ENCODE data around the gene HPDL. TPM values are rescaled to one million over a fixed set of nuclear protein-coding genes. Genes with fewer than 3 reads are reported as not detected.

HPDL gene
- total RNA-seq, 2 donors from 2014 or later: 4.3 to 29.3 TPM

GRCh38 chr1:45303520-45304310 is 23.0 kb upstream of the HPDL start:
- H3K4me3 ChIP-seq: peak overlapping the region; percentile 65
- H3K36me3 ChIP-seq: no peaks in the 10 kb centered on the region
- peak overlapping the region; percentile 77 to 79 for H3K9ac ChIP-seq (ENCODE audit: low read depth in 2 of 2, low read length in 2 of 2)
- peak overlapping the region; percentile 92 for H3K27ac ChIP-seq
- H3K27me3 ChIP-seq: no peaks in the 10 kb centered on the region
- H3K9me3 ChIP-seq: no peaks in the 10 kb centered on the region
- DNase-seq: peak; percentile 99
- TF ChIP-seq CTCF (IDR thresholded peaks at IDR 0.05): peak; percentile 52
- peaks cover 8% of the 10 kb centered on the region for H3K4me1 ChIP-seq
- intact Hi-C loops (cut with DNase I): loop anchor here (10.0 kb wide), 1 partner anchor 469 kb away; no protein-coding TSS in a partner anchor

GRCh38 chr1:45304311-45305081 is 22.2 kb upstream of the HPDL start:
- peak; percentile 55 for DNase-seq
- peak overlapping the region; percentile 77 to 79 for H3K9ac ChIP-seq (ENCODE audit: low read depth in 2 of 2, low read length in 2 of 2)
- H3K27me3 ChIP-seq: no peaks in the 10 kb centered on the region
- peak overlapping the region; percentile 92 for H3K27ac ChIP-seq
- peaks cover 8% of the 10 kb centered on the region for H3K4me1 ChIP-seq
- no peak for TF ChIP-seq CTCF (IDR thresholded peaks at IDR 0.05)
- peak overlapping the region; percentile 65 for H3K4me3 ChIP-seq
- no peaks in the 10 kb centered on the region for H3K36me3 ChIP-seq
- intact Hi-C loops (cut with DNase I): loop anchor here (10.0 kb wide), 1 partner anchor 470 kb away; no protein-coding TSS in a partner anchor
- no peaks in the 10 kb centered on the region for H3K9me3 ChIP-seq

GRCh38 chr1:45305231-45305630 is 21.5 kb upstream of the HPDL start:
- Histone ChIP-seq H3K27ac (no peak overlapping the region), H3K9me3 (no peaks in the 10 kb centered on the region), H3K9ac (ENCODE audit: low read depth in 2 of 2, low read length in 2 of 2) (peak overlapping the region in 1 of 2 donors; percentile 79), H3K27me3 (no peaks in the 10 kb centered on the region), H3K4me1 (peaks cover 8% of the 10 kb centered on the region), H3K4me3 (no peak overlapping the region), H3K36me3 (no peaks in the 10 kb centered on the region)
- no peak for TF ChIP-seq CTCF (IDR thresholded peaks at IDR 0.05)
- intact Hi-C loops (cut with DNase I): loop anchor here (10.0 kb wide), 1 partner anchor 470 kb away; no protein-coding TSS in a partner anchor
- DNase-seq: no peak

GRCh38 chr1:45306319-45306718 is 20.4 kb upstream of the HPDL start:
- Histone ChIP-seq H3K27ac (no peak overlapping the region), H3K9ac (ENCODE audit: low read depth in 2 of 2, low read length in 2 of 2) (no peak overlapping the region), H3K9me3 (no peaks in the 10 kb centered on the region), H3K27me3 (no peaks in the 10 kb centered on the region), H3K36me3 (no peaks in the 10 kb centered on the region), H3K4me1 (peaks cover 8% of the 10 kb centered on the region), H3K4me3 (no peak overlapping the region)
- TF ChIP-seq CTCF (IDR thresholded peaks at IDR 0.05): no peak
- no peak for DNase-seq
- intact Hi-C loops (cut with DNase I): loop anchor here (10.0 kb wide), 1 partner anchor 472 kb away; no protein-coding TSS in a partner anchor

GRCh38 chr1:45306905-45307304 is 19.8 kb upstream of the HPDL start:
- H3K36me3 ChIP-seq: no peaks in the 10 kb centered on the region
- H3K9ac ChIP-seq (ENCODE audit: low read depth in 2 of 2, low read length in 2 of 2): no peak overlapping the region
- TF ChIP-seq CTCF (IDR thresholded peaks at IDR 0.05): no peak
- H3K9me3 ChIP-seq: no peaks in the 10 kb centered on the region
- H3K4me1 ChIP-seq: peaks cover 8% of the 10 kb centered on the region
- intact Hi-C loops (cut with DNase I): loop anchor here (10.0 kb wide), 1 partner anchor 472 kb away; no protein-coding TSS in a partner anchor
- no peak overlapping the region for H3K27ac ChIP-seq
- no peak overlapping the region for H3K4me3 ChIP-seq
- no peak for DNase-seq
- no peaks in the 10 kb centered on the region for H3K27me3 ChIP-seq
